GM23338 (cell line): ENCODE results near the gene ZNF276.

Experiments used
- CTCF ChIP-seq, 2 experiments: fragments of 200-600 bp in 1 of 2; sonication (generic) in 1 of 2; conservative IDR thresholded peaks; 2 replicates each; pipeline versions ENCODE4 v1.5.1 to v1.6.1; 2016 to 2017; ENCODE audit warnings: antibody characterized with exemption in 2 of 2, low read depth in 2 of 2, mild to moderate bottlenecking in 2 of 2, moderate library complexity in 1 of 2
- EZH2 ChIP-seq: fragments of 200-600 bp; sonication (generic); IDR thresholded peaks from one replicate; pipeline ENCODE4 v1.8.0; 2017; ENCODE audit warnings: antibody characterized with exemption, mild to moderate bottlenecking, low read depth; ENCODE audit not compliant: unreplicated experiment
- EZH2phosphoT487 ChIP-seq: fragments of 200-600 bp; sonication (generic); IDR thresholded peaks from one replicate; pipeline ENCODE4 v1.8.1; 2018; ENCODE audit warnings: antibody characterized with exemption; ENCODE audit not compliant: unreplicated experiment
- POLR2AphosphoS5 ChIP-seq: IDR thresholded peaks from 2 replicates; pipeline ENCODE4 v1.6.1; 2016; ENCODE audit warnings: antibody characterized with exemption, low read depth
- REST ChIP-seq: IDR thresholded peaks from one replicate; pipeline ENCODE4 v1.6.1; 2018; ENCODE audit warnings: antibody characterized with exemption; ENCODE audit not compliant: unreplicated experiment
- ZNF114 ChIP-seq: fragments of 250-450 bp; sonication (Bioruptor Pico); IDR thresholded peaks from 2 replicates; pipeline ENCODE4 v1.5.0; 2020; ENCODE audit warnings: mild to moderate bottlenecking, moderate library complexity

GRCh38 chr16:89711601-89712273, 9.6 kb upstream of the ZNF276 start:
- TF ChIP-seq POLR2AphosphoS5 (peak; percentile 94), CTCF (conservative IDR thresholded peaks at IDR 0.05; ENCODE audit: low read depth in 2 of 2) (no peak), EZH2phosphoT487 (no peak), REST (no peak), EZH2 (no peak), ZNF114 (CRISPR knock-in tag) (no peak)
